NCI-H2171 (cell line): ENCODE measurements around the gene ATE1.
"Not testable (repeated sequence)": the region's sequence is repeated elsewhere in the genome, so short reads cannot be mapped to it uniquely, and the experiment has no call there.

Experiments
- DNase-seq: peaks from one replicate; lab custom pipeline; 2025; lab: John Stamatoyannopoulos, UW

ATE1 gene

DNA sequence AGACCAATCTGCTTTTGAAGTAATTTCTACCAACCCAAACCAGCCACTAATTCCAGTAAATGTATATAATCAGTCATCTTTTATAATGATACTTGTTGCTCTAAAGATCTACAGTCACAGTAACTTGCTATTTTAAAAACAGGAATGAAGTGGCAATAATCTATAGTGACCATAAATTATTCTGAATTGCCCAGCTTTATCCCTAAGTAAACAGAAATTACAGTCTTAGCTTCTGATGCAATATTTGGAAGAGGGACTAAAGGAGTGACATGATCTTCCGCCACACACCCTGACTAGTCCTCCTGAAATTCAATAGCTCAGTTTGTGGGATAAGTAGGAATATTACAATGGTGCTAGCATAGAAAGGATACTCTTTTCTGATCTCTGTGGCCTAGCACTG is 96.1 kb downstream of the ATE1 start:
- no peak for DNase-seq

- DNase-seq: no peak
These were observed 96.6 kb downstream of the ATE1 start for GRCh38 chr10:121831237-121831636.

GRCh38 chr10:121830101-121830500 is 97.7 kb downstream of the ATE1 start:
- no peak for DNase-seq

DNA sequence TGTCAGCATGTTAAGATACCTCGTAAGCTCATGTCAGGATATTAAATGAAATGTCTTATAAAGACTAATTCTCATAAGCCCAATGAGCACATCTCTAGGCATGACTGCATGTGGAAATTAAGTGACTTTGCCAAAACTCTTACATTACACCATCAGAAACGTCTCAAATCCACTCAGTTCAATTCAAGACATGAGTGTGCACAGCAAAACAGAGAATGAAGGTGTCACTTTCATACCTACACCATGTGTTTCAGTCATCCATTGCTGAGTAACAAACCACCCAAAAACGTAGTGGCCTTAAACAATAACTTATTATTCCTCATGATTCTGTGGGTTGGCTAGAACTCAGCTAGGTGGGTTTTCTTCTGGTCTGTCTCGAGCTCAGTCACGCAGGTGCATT is 99.8 kb downstream of the ATE1 start:
- DNase-seq: no peak

DNA sequence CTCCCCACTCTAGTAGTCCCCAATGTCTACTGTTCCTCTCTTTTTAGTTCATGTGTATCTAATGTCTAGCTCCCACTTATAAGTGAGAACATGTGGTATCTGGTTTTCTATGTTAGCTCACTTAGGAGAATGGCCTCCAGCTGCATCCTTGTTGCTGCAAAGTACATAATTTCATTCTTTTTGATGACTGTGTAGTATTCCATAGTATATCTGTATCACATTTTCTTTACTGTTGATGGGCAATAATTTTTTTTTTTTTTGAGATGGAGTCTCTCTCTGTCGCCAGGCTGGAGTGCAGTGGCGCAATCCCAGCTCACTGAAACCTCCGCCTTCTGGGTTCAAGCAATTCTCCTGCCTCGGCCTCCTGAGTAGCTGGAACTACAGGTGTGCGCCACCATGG is 101.1 kb downstream of the ATE1 start:
- not testable (repeated sequence) for DNase-seq

DNA sequence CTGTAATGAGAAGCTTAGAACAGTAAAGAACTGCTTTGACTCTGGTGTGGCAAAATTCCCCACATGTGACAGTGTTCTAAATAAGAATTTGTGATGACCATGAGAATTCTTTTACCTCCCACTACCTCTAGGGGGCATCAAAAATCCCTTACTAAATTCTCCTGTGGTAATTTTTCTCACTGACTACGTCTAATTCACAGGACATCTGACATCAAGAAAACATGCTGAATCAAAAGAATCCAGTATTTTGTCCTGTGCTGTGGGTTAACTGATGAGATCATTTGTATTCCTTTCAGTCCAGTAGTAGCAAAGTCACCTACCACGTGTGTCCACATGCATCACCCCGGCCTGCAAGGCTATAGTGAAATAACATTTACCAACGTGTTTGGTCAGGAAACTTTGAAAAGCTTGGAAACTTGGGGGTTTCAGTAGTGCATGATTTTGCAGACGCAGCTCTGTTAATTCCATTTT is 103.8 kb downstream of the ATE1 start:
- DNase-seq: no peak

- no peak for DNase-seq
These were observed 105.1 kb downstream of the ATE1 start for GRCh38 chr10:121822724-121823123.

- DNase-seq: no peak
These were observed 105.7 kb downstream of the ATE1 start for GRCh38 chr10:121822180-121822579.

- no peak for DNase-seq
These were observed 108.8 kb downstream of the ATE1 start for GRCh38 chr10:121819049-121819448.

DNA sequence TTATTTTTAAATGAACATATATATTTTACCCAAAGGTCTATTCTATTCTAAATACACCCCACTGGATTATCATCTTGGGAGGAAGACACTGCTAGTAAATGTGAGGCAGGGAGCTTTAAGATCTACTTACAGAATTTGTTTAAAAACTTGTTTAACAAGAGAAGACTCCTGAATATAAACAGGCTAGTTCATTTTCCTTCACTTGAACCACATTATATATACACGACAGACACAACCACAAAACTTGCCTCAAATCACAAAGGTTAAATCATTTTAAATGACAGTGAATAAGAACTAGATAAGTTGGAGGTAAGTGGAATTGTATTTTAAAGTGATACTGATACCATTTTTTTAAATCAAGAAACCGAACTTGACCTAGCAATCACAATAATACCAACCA is 109.2 kb downstream of the ATE1 start:
- no peak for DNase-seq

GRCh38 chr10:121816197-121816596 is 111.6 kb downstream of the ATE1 start:
- DNase-seq: no peak

GRCh38 chr10:121813857-121814256 is 114.0 kb downstream of the ATE1 start:
- no peak for DNase-seq

DNA sequence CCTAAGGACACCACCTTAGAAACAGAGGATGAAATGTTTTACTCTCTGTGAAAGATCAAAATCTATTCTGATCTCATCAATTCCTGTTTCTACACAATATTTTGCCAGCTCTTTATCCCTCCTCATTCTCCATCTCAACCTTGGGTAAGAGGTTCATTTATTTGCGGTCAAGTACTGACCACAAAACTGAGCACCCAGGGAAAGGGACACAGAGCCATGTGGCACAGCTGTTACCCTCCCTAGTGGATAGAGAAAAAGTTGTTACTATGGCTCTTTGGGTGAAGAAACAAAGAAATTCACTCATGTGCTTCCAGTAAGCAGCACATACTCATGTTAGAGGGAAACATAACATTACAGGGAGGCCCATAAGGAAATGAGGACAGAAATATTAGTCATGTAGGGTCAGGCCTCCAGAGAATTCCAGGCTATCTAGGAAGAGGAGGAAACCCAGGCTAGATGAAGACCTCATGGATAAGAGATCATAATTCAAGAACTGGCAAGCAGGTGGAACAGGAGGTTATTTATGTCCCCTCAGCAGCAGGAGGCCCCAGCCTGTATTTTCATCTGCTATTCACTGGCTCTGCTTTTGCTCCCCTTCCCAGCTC is 114.5 kb downstream of the ATE1 start:
- DNase-seq: no peak

DNA sequence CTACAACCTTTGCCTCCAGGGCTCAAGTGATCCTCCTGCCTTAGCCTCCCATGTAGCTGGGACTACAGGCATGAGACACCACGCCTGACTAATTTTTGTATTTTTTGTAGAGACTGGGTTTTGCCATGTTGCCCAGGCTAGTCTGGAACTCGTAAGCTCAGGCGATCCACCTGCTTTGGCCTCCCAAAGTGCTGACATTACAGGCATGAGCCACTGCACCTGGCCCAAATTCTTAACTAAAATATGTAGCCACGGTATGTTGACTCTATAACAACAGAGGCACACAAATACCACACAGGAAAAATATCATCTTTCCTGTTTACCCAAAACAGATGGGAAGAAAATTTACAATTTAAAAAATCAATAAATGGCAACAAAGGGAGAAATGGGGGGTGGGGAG is 115.8 kb downstream of the ATE1 start:
- no peak for DNase-seq

DNA sequence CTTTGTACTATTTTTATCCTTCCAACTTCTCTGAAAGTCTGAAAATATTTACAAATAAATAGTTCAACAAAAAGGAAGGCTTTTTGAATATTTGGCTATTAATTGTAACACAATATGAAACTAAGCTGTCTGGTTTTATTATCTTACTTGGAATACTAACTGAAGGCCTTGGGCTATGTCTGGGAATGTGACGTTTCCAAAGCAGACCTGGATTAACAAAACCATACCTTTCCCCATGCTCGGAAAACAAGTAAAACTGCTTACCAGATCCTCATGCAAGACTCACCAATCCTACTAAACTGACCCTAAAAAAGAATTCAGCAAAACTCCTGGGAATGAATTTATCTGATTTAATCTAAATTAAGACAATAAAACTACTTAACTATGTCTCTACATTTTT is 116.4 kb downstream of the ATE1 start:
- DNase-seq: no peak

GRCh38 chr10:121808835-121809234 is 119.0 kb downstream of the ATE1 start:
- DNase-seq: no peak

- DNase-seq: no peak
These were observed 123.4 kb downstream of the ATE1 start for GRCh38 chr10:121804460-121804859.

GRCh38 chr10:121803611-121804010 is 124.2 kb downstream of the ATE1 start:
- no peak for DNase-seq

DNA sequence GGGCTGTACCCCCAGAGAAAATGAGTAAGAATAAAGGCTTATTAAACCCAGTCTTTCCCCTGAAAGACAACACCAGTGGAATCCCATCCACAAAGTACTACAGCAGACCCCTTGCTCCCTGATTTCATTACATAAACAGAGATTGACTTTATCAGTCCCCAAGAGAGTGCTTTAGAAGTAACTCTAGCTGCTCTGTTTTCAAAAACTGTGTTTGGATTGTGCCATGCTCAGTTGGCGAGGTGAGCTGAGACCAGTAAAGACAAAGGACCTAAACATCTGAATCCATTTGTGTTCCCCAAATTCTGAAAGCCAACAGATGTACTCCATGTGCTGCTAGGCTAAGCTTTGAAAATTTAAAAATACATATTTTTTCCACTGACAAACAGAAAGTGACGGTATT is 127.0 kb downstream of the ATE1 start:
- peak; percentile 61 for DNase-seq

- DNase-seq: no peak
These were observed 127.7 kb downstream of the ATE1 start for GRCh38 chr10:121800146-121800545.

DNA sequence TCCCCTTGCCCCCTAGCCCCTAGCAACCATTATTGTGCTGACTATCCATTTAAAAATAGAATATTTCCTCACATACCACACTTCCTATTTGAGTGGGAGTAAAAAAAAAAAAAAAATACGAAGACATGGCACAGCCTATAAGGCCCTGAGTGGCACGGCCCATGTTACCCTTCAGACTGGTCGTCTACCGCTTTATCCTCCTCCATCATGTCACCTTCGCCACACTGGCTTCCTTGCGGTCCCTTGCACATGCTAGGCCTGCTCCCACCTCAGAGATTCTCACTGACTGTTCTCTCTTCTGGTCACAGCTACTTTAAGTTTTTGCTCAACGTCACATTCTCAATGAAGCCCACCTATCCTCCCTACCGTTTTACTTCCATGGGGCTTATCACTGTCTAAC is 130.3 kb downstream of the ATE1 start:
- DNase-seq: no peak

- DNase-seq: no peak
These were observed 131.5 kb downstream of the ATE1 start for GRCh38 chr10:121796342-121796741.

GRCh38 chr10:121792198-121792597 is 135.6 kb downstream of the ATE1 start:
- DNase-seq: no peak

DNA sequence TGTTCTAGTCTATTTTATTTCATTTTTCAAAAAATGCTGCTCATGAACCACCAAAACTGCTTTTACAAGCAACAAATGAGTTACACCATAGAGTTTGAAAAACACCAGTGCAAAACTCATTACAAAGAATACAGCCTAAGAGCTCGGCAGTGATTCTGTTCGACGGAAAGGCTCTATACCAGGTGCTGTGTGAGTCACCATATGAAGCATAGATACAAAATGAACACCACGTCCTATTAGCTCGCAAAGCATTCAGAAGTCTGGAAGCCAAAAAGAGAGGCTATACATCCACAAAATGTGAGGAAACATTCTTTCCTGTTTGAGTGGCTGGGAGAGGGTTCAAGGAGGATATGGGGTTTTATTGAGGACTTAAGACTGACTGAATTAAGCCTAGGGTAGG is 136.1 kb downstream of the ATE1 start:
- no peak for DNase-seq

GRCh38 chr10:121788717-121789116 is 139.1 kb downstream of the ATE1 start:
- DNase-seq: no peak
